Activated CD8-positive, alpha-beta memory T cell treated with anti-CD3 and anti-CD28 coated beads for 36 hours (primary cell): ENCODE data around the gene GLI2. TPM values are rescaled to one million over a fixed set of nuclear protein-coding genes. Genes with fewer than 3 reads are reported as not detected.

ENCODE experiments used
- CTCF ChIA-PET: fragments of 350-600 bp; sonication (Branson Sonifier 250); formaldehyde crosslinking; loops from one replicate; lab custom pipeline; 2021; ENCODE audit warnings: antibody characterized with exemption; lab: Charles Lee
- POLR2A ChIA-PET: fragments of 350-600 bp; sonication (Branson Sonifier 250); formaldehyde crosslinking; loops from one replicate; lab custom pipeline; 2021; ENCODE audit warnings: antibody characterized with exemption; lab: Charles Lee
- total RNA-seq, 2 experiments: library from RNA; stranded (reverse); gene quantifications; one replicate each; pipeline ENCODE4 v1.2.3, GENCODE V29; 2021

The GLI2 gene
- total RNA-seq, 2 experiments from 2014 or later: not detected

DNA sequence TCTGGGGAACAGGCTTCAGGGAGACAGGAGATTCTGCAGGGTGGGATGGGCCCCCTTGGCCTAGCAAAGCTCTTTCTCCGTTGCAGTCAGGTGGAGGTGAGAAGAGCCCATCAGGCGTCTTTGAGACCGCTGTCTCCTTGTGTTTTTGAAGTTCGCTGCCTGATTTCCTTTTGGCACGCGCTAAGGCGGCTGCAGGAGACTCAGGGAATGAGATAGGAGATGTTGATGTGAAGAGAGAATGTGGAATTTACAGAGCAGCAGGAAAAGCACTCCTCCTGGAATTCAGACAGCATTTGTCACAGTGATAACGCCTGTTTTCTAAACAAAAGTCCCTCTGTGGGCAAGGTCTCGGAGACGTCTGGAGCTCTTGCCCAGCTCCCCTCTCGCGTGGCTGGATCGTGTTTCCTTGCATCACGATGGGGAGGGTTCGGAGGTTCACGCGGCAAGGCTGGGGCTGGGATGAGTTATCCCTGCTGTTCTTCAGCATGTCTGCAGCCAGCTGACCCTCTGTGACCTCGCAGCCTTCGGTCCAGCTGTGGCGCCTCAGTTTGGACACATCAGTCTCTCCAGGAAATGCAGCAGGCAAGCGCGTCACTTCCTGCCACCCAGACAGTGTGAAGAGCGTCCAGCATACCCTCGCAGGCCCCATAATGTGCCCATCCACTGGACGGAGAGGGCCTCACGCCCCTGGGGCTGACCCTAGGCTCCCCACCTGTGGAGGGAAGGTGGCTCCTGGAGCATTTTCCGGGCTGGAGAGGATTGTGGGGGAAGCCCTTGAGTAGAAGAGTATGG is 30.2 kb downstream of the GLI2 start:
- ChIA-PET POLR2A (no interaction called here), CTCF (no interaction called here)

DNA sequence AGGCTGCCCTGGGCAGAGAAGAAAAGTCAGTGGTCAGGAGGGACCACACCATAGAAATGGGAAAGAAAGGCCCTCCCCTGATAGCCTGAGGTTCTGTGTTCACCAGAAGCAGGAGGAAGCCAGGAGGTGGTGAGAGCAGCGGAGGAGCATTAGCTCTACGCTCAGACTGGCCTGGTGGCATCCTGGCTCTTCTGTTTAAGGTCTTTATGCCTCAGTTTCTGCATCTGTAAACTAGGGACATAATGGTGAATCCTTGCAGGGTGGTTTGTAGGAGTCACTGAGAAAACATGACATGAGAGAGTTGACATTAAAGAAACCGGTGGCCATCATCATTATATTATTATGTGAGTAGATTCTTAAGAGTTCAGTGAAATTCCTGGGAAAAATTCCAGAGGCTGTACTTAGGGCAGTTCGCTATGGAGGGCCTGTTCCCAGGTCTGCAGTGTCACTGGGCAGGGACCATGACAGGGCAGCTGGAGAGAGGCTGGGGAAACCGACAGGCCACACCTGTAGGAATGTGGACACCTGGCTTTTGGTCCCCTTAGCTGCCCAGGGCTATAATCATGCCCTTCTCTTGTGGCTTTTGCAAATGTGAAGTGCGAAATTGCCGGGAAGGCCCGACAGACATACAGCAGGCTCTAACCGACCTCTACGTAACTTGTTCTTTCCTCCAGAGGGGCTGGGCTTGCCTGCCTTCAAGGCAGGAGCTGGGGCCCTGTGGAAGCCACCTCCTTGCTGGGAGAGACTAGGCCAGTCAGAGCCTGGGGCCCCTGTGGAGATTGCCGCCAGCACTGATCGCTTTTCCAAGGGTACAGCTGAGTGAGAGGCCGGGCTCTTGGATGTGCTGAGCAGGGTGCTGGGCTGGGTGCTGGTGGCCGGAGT is 31.0 kb downstream of the GLI2 start:
- POLR2A ChIA-PET: no interaction called here
- CTCF ChIA-PET: no interaction called here

DNA sequence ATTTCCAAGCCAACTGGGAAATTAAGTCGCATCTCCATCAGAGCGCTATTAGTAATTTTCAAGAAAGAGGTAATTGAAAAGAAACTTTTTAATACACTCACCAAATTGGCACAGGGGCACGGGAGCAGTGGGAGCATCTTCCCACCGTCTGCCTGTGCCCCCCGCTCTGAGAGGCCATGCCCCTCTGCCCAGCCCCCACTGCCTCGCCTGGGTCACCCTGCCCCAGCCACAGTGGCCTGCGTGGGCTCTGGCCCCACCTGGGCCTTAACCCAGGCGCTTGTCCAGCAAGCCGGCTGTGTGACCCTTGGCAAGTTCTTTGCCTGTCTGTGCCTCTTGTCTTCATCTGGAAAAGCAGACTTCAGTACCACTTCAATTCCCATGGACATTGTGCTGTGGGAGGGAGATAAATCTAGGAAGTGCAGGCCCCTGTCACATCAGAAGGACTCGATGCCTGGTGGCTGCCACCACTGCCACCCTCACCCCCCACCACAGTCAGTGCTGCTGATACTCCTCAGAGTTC is 31.9 kb downstream of the GLI2 start:
- ChIA-PET POLR2A (no interaction called here), CTCF (no interaction called here)

DNA sequence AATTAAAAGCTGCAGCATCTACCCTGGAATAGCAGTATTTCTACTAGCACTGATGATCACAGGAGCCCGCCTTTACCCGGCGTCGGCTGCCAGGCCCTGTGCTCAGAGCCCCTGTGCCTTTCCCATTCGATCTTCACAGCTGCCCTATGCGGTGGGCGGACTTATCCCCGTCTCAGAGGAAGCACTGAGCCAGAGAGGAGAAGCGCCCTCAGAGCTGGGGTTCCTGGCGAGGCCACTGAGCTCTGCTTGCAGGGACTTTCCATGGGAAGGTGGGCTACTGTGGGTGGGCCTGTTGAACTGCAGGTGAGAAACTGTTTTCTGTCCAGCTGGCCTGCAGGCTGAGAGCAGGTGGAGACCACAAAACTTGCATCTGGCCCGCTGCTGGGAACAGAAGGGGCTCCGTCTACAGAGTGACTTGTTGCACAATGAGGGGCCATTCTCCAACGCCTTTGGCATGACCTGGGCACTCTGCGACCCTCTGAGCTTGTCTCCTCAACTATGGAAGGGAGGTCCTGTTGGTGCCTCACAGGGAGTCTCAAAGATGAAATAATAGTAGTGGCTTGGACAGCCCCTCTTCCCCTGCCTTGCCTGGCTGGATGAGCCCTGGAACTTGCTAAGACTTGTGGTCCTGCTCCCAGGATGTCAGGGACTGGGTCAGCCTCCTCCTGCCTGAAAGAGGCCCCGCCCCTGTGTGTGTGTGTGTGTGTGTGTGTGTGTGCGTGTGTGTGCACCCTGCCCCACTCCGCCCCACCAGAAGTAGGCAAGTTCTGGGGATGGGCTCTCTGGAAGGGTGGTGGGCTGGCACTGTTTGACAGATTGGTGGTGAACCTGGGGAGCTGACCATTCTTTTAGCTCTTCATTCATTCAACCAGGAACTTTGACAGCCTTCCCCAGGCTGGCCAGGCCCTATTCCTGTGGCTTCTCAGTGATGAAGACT is 32.7 kb downstream of the GLI2 start:
- ChIA-PET POLR2A (no interaction called here), CTCF (no interaction called here)

DNA sequence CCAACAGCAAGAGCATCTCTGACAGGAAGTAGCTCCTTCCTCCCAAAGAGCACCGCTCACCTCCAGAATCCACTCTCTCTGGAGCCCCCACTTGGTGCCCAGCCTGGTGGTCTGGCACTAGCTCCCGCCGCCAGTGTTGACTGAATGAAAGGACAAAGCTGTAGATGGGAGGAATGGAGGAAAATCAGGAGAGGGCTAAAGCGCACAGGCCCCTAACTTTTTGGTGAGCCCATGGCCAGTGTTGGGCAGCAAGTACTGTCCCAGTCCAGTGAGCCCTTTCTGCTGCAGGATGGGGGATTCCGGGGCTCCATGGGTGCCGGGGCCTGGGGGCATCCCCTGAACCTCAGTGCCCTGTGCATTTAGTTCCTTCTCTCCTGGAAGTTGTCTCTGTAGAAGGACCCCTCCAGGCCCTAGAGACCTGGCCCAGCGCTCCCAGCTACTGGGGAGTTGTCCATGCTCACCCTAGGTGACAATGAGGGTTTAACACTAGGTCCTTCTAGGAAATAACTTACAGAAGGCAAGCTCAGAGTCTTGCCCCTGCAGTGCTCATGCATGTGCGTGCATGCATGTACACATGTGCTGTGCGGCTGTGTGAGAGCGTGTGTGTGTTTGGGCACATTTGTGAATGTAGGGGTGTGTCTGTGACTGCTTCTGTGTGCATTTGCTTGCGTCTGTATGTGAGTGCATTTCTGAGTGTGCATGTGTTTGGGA is 33.6 kb downstream of the GLI2 start:
- CTCF ChIA-PET: no interaction called here
- POLR2A ChIA-PET: no interaction called here

DNA sequence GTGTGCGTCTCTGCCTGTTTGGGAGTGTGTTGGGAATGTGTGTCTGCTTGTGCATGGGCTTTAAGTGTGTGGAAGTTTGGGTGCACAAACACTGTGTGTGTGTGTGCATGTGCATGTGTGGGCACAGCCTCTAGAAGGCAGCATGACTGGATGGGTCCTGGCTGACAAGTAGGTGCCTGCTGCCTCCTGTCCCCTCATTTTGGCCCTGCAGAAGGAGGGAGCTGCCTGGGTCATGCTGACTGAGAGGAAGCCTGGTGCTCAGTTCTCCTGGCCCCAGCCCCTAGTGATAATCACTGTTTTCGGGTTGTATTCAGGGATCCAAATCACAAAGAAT is 34.1 kb downstream of the GLI2 start:
- ChIA-PET CTCF (no interaction called here), POLR2A (no interaction called here)

DNA sequence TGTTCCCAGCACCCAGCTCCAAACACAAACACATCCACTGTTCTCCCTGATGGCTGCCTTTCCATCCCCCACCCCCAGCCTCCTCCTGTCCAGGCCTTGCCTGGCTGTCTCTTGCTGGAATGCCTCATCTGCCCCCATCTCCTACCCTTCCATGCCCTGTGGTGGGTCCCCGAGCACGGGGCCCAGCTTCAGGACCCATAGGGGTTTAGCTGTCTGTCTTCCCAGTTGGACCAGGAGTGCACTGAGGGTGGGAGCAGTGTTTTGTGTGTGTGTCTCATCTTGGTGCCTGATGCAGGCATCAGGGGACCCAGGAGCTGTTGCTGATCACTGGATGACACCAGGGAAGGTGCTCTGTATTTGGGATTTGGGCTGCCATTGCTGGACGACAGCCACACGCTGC is 34.5 kb downstream of the GLI2 start:
- CTCF ChIA-PET: no interaction called here
- POLR2A ChIA-PET: no interaction called here

DNA sequence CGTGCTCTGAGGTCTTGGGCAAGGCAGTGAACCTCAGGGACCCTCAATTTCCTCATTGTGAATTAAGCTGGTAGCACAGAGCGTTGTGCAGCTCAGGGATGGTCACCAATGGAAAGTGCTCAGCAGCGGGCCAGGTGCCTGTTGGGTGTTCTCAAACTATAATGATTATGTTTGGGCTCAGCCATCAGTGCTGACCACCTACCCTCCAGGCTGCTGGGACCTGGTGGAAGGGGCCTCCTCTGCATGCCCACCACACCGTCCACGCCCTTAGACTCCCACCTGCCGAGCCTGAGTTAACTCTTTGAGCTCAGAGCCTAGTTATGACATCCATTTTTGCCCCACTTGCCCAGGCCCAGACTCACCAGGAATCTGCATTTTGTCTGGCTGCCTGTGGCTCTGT is 35.0 kb downstream of the GLI2 start:
- ChIA-PET POLR2A (no interaction called here), CTCF (no interaction called here)

DNA sequence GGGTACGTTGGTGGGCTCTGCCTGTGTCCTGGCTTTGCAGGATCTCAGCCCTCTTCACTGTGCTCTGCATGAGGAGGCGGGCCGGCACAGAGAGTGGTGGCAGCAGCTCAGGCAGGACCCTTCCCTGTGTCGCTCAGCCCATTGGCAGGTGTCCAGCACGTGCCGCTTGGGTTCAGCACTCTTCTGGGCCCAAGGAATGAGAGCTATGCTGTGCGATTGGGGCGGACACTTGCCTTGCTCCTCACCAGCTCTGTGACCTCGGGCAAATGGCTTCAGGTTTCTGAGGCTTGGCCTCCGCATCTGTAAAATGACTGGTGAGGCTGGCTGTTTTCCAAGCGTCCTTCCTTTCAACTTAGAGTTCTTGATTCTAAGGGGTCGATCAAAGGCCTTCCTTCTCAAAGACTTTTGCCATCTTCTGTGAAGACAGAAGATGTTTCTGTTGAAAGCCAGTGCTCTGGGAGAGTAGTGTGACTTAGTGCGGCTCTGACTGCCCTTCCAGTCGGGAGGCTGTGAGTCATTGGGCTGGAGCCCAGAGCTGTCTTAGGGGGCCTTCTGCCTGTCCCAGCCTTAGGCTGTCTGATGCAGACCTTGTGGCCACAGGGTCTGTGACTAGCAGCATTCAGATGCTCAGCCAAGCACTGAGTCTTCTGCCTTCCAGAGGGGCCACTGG is 35.6 kb downstream of the GLI2 start:
- ChIA-PET CTCF (no interaction called here), POLR2A (no interaction called here)

DNA sequence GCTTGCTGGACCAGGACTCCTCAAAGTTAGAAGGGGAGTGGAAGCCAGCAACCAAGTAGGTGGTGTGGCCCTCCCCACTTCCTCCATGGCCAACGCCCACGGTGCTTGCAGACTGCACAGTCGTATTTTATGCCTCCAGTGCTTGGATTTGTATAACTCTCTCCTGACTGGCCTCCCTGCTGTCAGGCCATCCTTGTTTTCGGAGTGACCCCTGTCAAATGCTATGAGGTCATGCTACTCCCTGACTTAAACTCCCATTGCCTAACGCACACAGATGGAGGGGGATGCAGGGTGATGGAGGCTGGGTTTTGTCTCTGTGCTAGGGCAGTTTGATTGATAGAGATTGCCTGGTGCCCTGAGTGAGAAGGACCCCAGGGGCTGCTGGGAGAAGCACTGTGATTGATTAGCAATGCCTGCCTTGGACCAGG is 36.1 kb downstream of the GLI2 start:
- ChIA-PET CTCF (no interaction called here), POLR2A (no interaction called here)

DNA sequence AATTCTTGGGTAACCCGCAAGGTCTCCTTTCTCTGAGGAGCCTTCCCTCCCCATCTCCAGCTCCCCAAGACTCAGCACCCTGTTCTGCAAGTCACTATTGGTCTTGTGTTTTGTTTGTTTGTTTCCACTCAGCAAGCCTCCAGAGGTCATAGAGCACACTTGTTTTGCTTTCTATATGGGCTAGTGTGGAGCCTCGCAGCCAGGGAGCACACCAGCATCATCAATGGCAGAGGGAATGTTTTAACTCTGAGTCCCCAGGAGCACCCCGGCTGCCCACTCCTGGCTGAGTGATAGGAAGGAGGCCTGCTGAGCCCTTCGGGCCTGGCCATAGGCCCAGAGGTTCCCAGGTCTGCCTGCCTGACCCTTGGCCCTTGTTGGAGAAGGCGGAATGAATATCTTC is 36.6 kb downstream of the GLI2 start:
- POLR2A ChIA-PET: no interaction called here
- CTCF ChIA-PET: no interaction called here

DNA sequence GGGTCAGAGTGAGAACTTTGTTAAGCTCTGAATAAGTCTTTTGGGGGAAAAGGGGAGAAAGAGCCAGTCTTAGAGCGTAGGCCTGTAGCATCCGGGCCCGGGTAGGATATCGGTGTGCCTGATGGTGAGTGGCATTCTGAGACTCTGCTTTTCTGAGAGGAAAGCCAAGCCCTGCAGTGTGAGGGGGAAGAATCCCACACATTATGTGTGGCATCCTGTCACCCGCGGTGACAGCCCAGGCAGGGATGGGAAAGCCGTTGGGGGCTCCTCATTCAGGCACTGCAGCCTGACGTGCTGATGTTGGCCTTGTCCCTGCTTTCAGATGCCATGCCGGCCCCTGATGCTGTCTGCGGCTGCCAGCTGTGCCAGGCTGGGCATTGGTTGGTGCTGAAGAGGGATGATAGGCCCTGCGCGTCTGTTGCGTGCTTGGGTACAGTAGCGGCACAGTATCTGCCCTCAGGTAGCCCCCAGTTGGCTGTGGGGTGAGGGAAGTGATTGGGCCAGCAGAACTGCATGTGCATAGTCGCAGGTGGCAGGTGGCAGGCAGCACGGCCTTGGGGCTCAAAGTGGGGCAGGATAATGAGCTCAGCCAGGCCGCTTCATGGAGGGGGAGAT is 37.6 kb downstream of the GLI2 start:
- CTCF ChIA-PET: no interaction called here
- POLR2A ChIA-PET: no interaction called here

DNA sequence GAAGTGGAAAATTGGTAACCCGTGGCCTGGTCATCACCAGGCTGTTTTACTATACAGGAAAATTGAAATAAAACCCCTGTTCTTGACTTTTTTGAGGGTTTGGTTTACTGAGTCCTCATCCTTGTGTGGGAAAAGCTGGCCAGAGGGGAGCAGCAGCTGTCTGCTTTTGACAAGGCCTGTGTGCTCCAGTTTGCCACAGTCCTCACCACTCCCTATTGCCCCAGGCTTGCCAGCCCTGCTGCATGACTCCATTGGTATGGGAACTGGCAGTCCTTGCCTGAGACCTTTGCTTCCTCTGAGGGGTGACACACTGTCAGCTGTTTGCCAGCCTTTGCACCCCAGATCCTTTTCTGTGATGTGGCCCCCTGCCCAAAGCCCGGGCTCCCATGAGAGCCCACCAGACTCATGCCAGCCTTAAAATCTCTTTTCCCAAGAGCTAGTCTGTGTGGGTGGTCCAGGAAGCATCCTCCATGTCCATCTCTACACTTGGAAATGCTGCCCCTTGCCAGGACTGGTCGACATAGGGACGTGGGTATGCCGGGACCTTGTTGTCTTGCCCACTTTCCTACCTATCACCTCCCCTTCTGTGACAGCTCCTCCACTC is 39.0 kb downstream of the GLI2 start:
- ChIA-PET CTCF (no interaction called here), POLR2A (no interaction called here)

DNA sequence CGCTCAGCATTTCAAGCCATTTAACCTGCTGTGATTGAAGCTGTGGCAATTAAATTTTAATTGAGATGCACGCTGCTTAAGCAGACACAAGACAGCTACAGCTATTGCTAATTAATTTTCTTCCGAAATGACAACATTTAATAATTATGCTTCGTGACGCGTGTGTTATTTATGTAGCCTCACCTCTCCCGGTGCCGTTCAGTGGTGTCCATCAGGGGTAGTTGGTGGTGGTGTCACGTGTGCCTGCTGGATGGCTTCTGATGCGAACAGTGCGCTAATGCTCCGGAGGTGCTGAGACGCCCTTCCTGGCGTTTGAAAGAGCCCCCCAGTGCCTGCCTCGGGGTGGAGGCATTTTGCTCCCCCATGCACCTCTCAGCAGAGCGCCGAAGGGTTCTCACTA is 39.5 kb downstream of the GLI2 start:
- ChIA-PET POLR2A (no interaction called here), CTCF (no interaction called here)

DNA sequence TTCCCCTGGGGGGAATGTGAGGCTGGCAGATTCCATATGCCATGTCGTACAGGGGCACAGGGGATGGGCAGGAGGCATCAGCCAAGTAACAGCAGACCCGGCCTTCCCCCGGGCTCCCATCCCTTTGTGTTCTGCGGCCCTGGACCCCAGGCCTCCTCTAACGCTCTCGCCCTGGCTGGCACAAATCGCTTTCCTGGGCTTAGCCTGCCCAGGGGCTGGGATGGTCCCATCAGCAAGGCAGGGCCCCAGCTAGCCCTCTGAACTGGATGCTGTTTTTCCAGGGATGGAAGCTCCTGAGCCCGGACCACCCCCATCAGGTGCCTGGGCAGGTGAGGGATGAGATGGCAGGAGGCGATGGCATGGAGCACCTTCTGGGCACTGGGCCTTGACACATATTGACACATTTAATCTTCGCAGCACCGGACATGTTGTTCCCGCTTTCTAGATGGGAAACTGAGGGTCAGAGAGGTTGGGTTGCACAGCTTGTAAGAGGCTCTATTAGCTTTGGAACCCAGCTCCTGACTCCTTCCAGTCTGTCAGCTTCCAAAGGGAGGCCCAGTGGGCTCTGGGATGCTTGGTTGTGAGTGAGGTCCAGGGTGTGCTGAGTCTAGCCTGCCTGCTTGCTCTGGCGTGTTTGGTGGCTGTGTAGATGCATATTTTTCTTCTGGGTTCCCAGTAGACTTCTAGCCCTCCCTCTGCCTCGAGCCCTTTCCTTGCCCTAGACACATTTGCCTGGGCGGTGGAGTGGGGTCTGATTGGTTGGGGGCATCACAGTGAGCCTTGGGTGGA is 40.3 kb downstream of the GLI2 start:
- CTCF ChIA-PET: no interaction called here

DNA sequence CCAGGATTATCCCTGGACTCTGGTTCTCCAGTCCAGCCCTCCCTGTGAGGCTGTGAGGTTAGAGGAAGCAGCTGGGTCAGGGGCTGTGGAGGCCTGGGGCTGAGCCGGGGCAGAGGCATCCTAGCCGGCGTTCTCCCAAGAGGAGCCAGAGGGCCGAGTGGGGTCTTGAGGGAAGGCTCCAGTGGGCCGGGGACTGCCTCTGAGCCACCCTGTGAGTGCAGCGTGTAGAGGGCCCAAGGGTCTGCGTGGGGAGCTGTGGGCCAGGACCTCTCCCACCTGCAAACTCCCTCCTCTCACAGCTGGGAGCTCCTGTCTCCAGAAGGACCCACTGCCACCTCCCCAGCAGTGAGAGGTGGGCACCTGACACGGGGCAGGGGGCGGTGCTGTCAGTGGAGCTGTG is 41.0 kb downstream of the GLI2 start:
- ChIA-PET CTCF (no interaction called here), POLR2A (no interaction called here)

More for the DNA sequence above, 40.3 kb downstream of the GLI2 start:
- POLR2A ChIA-PET: no interaction called here

DNA sequence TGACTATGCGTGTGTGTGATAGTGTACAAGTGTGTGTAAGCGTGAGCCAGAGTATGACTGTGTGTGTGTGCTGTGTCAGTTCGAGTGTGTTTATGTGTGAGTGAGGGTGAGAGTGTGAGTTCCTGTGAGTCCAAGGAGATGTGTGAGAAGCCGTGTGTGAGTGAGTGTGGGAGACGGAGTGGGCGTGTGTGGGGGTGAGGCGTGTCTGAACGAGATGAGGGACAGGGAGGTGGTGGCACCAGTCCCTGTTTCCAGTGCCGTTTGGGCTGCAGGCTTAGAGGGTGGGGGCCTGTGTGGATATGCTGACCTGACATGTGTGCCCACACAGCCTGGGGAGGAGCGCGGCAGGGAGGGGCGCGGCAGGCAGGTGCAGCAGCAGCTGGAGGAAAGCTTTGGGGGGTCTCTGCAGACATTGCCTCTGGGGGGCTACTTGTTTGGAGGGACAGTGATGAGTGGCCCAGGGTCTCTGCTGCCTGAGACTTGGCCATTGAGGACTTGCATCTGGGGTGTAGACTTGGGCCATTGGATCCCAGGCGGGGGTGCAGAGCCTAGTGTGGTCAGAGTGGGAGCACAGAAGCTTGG is 41.6 kb downstream of the GLI2 start:
- ChIA-PET CTCF (no interaction called here), POLR2A (no interaction called here)
